Gastrocnemius medialis (tissue), 4 donors: ENCODE results near the gene TTLL1. TPM values are rescaled to one million over a fixed set of nuclear protein-coding genes. Genes with fewer than 3 reads are reported as not detected.
A peak's percentile ranks its signal among the peaks of the same experiment; 100 is the strongest.

Experiments
- ATAC-seq, 2 donors: fragments of 150-250 bp; one replicate each; pipeline ENCODE4 v1.9.1; 2016
- DNase-seq, 2 donors: peaks; one replicate each; pipeline ENCODE4 v3.0.0-alpha.2; 2019
- H3K27ac ChIP-seq, 4 donors: fragments of 200-600 bp; sonication (generic); 1 replicate in 1 of 4; 2 replicates in 3 of 4; pipeline ENCODE4 v1.5.1; 2016 to 2018; ENCODE audit warnings: mild to moderate bottlenecking in 2 of 4, moderate library complexity in 1 of 4
- H3K27me3 ChIP-seq, 3 donors: fragments of 200-600 bp; sonication (generic) in 2 of 3; 1 replicate in 1 of 3; 2 replicates in 2 of 3; pipeline versions ENCODE4 v1.5.1 to v1.6.0; 2016 to 2019; ENCODE audit warnings: mild to moderate bottlenecking in 1 of 3, moderate library complexity in 1 of 3
- H3K36me3 ChIP-seq, 2 donors: fragments of 200-600 bp; sonication (generic) in 1 of 2; one replicate each; pipeline ENCODE4 v1.5.1; 2017 to 2018
- H3K4me1 ChIP-seq, 2 donors: fragments of 200-600 bp; sonication (generic) in 1 of 2; one replicate each; pipeline ENCODE4 v1.5.1; 2016 to 2017; ENCODE audit warnings: mild to moderate bottlenecking in 2 of 2
- H3K4me3 ChIP-seq, 4 donors: fragments of 200-600 bp; sonication (generic) in 3 of 4; 1 replicate in 1 of 4; 2 replicates in 3 of 4; pipeline ENCODE4 v1.5.1; 2016 to 2019; ENCODE audit warnings: mild to moderate bottlenecking in 2 of 4
- H3K9me3 ChIP-seq, 3 donors: fragments of 200-600 bp; sonication (generic) in 2 of 3; 1 replicate in 1 of 3; 2 replicates in 2 of 3; pipeline ENCODE4 v1.5.1; 2016 to 2019
- POLR2A ChIP-seq, 2 donors: fragments of 450-650 bp; IDR thresholded peaks; one replicate each; pipeline ENCODE4 v1.6.1; 2017; ENCODE audit warnings: antibody characterized with exemption in 2 of 2, mild to moderate bottlenecking in 2 of 2, moderate library complexity in 2 of 2
- in situ Hi-C, 4 donors: fragments of 200-750 bp; cut with MboI; loops; one replicate each; pipeline versions ENCODE4 v1.15.0 to v1.8.0; 2017; ENCODE audit warnings: low sequenced_read_pairs in 4 of 4
- intact Hi-C: fragments of 100-400 bp; cut with DNase I; formaldehyde crosslinking; loops from one replicate; pipeline ENCODE4 v1.15.1; 2023; ENCODE audit warnings: low total_unique reads
- total RNA-seq, 4 donors: library from RNA; depleted of rRNA; stranded (reverse); fragments of >200 nt; gene quantifications; one replicate each; pipeline versions ENCODE4 v1.1.0 to v1.2.3, GENCODE V29; 2016
- TF ChIP-seq, protein P1 (sequence below), 5 experiments: fragments of 450-650 bp in 3 of 5; fragments of 200-600 bp in 2 of 5; sonication (generic) in 2 of 5; IDR thresholded peaks in 4 of 5; conservative IDR thresholded peaks in 1 of 5; 1 replicate in 4 of 5; 2 replicates in 1 of 5; pipeline ENCODE4 v1.5.1; 2016 to 2019; ENCODE audit warnings: antibody characterized with exemption in 5 of 5, mild to moderate bottlenecking in 3 of 5, moderate library complexity in 3 of 5

The TTLL1 gene
- total RNA-seq, 4 donors from 2014 or later, result 1.3 to 2.0 (median 1.8) TPM

DNA sequence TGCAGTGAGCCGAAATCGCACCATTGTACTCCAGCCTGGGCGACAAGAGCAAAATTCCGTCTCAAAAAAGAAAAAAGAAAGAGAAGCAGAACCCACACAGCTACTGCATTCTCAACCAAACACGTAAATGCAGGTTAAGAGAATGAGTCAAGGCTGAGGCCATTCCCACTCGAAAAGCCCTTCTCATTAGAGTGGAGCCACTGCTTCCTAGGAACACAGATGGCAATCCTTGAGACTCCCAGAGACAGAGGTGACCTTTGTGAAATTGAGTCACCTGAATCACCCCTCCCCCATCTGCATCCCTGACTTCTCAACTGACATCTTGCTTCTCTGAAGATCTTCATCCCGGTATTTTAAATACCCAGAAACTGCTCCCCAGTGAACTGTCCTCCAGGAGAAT is 82.4 kb downstream of the TTLL1 start:
- in situ Hi-C loops (no loop called here), intact Hi-C loops (no loop called here)
- Histone ChIP-seq H3K9me3 (no peaks in the 10 kb centered on the region), H3K27ac (no peak overlapping the region), H3K4me1 (peaks cover 23 to 28% of the 10 kb centered on the region in 2 donors), H3K36me3 (no peaks in the 10 kb centered on the region), H3K27me3 (no peaks in the 10 kb centered on the region), H3K4me3 (no peak overlapping the region)
- ATAC-seq (peak in 1 of 2 donors; percentile 38), DNase-seq (no peak)
- TF ChIP-seq POLR2A (IDR thresholded peaks at IDR 0.05), result no peak
- TF ChIP-seq, protein P1, sequence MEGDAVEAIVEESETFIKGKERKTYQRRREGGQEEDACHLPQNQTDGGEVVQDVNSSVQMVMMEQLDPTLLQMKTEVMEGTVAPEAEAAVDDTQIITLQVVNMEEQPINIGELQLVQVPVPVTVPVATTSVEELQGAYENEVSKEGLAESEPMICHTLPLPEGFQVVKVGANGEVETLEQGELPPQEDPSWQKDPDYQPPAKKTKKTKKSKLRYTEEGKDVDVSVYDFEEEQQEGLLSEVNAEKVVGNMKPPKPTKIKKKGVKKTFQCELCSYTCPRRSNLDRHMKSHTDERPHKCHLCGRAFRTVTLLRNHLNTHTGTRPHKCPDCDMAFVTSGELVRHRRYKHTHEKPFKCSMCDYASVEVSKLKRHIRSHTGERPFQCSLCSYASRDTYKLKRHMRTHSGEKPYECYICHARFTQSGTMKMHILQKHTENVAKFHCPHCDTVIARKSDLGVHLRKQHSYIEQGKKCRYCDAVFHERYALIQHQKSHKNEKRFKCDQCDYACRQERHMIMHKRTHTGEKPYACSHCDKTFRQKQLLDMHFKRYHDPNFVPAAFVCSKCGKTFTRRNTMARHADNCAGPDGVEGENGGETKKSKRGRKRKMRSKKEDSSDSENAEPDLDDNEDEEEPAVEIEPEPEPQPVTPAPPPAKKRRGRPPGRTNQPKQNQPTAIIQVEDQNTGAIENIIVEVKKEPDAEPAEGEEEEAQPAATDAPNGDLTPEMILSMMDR (IDR thresholded peaks at IDR 0.05 in 4 of 5, conservative IDR thresholded peaks at IDR 0.05 in 1 of 5), result no peak

DNA sequence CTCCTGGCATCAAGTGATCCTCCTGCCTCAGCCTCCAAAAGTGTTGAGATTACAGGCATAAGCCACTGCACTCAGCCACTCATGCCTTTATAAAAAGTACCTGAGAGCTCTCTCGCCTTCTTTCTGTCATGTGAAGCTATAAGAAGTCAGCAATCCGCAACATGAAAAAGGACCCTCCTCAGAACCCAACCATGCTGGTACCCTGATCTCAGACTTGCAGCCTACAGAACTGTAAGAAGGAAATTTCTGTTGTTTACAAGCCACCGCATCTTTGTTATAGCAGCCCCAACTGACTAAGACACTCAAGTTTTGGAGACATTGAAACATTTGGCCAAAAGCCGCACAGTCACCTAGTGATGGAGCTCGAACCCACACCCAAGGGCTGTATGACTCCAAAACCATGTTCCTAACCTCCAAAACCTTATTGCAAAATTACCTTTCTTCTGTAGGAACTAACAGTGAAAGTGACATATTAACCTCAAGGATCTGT is 83.1 kb downstream of the TTLL1 start:
- H3K9me3 ChIP-seq, result no peaks in the 10 kb centered on the region
- no peaks in the 10 kb centered on the region for H3K27me3 ChIP-seq
- H3K27ac ChIP-seq, result no peak overlapping the region
- peaks cover 30 to 34% of the 10 kb centered on the region in 2 donors for H3K4me1 ChIP-seq
- in situ Hi-C loops, result no loop called here
- intact Hi-C loops, result no loop called here
- no peak for DNase-seq
- H3K4me3 ChIP-seq, result no peak overlapping the region
- ATAC-seq, result no peak
- TF ChIP-seq, protein P1 (IDR thresholded peaks at IDR 0.05 in 4 of 5, conservative IDR thresholded peaks at IDR 0.05 in 1 of 5), result no peak
- TF ChIP-seq POLR2A (IDR thresholded peaks at IDR 0.05), result no peak
- H3K36me3 ChIP-seq, result no peaks in the 10 kb centered on the region

DNA sequence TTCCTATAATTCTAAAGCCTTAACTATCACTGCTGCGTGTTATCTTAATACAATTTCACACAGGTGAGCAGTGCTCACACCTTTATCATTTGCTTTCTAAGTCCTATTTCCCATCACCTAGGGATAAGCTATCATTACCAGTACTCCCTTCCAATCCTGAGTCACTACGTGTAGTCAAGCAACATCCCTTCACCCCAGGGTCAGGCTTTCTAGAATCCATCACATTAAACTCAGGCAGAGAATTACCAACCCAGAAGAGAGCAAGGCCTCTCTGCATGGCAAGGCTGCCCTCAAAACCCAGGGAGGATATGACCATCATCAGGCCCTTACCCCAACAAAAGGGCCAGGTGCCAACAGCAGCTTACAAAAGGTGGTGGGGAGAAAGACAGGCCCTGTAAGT is 84.1 kb downstream of the TTLL1 start:
- intact Hi-C loops, result no loop called here
- no peak overlapping the region for H3K4me3 ChIP-seq
- H3K27ac ChIP-seq, result no peak overlapping the region
- in situ Hi-C loops, result no loop called here
- H3K9me3 ChIP-seq, result no peaks in the 10 kb centered on the region
- ATAC-seq (no peak), DNase-seq (no peak)
- no peaks in the 10 kb centered on the region for H3K27me3 ChIP-seq
- peaks cover 40 to 44% of the 10 kb centered on the region in 2 donors for H3K4me1 ChIP-seq
- no peaks in the 10 kb centered on the region for H3K36me3 ChIP-seq
- TF ChIP-seq, protein P1 (IDR thresholded peaks at IDR 0.05 in 4 of 5, conservative IDR thresholded peaks at IDR 0.05 in 1 of 5), result no peak
- TF ChIP-seq POLR2A (IDR thresholded peaks at IDR 0.05), result no peak

DNA sequence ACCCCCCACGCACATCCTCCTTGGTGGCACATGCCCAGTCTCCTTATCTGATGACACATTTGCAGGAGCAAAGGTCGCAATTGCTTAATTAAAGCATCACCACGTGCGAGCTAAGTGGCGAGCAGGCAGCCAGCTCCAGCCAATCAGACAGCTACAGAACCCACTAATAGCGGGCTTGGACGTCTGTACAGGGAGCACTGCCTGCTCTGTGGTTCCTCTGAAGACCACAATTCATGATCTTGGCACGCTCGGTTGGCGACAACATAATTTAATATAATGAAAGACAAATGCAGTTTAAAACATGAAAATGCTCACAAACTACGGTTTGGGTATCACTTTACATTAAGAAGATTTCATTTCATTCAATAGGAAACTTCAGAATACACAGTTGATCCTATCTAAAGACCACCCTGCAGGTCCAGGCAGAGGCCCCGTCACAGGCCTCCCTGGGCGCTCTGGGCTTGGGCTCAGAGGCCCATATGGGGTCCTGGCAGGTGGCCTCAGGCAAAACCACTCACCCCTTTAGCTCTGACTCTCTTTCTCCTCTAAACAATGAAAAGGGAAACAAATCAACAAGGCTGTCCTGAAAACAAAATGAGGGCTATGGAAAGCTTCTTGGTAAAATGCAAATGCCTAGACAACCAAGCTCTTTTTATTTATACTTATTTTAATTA is 84.7 kb downstream of the TTLL1 start:
- in situ Hi-C loops (no loop called here), intact Hi-C loops (no loop called here)
- Histone ChIP-seq H3K4me1 (peaks cover 42 to 45% of the 10 kb centered on the region in 2 donors), H3K27ac (no peak overlapping the region), H3K36me3 (no peaks in the 10 kb centered on the region), H3K27me3 (no peaks in the 10 kb centered on the region), H3K4me3 (no peak overlapping the region), H3K9me3 (no peaks in the 10 kb centered on the region)
- DNase-seq (no peak), ATAC-seq (no peak)
- TF ChIP-seq, protein P1 (IDR thresholded peaks at IDR 0.05 in 4 of 5, conservative IDR thresholded peaks at IDR 0.05 in 1 of 5), result no peak

DNA sequence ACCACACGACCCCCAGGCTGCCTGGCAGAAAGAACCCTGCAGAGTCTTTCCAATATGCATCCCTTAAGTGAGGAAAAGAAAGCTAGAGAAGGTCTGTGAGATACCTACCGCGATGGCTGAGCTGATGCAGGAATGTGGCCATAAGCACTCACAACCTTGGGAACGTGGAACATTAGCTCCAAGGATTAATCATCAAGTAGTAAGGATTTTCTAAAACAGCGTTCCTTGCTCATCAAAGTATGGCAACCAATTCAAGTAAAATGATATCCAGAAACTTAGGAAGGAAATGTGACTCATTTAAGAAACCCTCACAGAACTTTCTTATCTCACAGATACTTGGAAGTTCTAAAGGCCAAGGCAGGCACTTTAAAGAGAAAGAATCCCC is 87.0 kb downstream of the TTLL1 start:
- intact Hi-C loops (no loop called here), in situ Hi-C loops (no loop called here)
- H3K36me3 ChIP-seq, result no peaks in the 10 kb centered on the region
- H3K4me1 ChIP-seq, result peaks cover 36 to 38% of the 10 kb centered on the region in 2 donors
- DNase-seq (no peak), ATAC-seq (no peak)
- TF ChIP-seq POLR2A (IDR thresholded peaks at IDR 0.05), result no peak
- TF ChIP-seq, protein P1 (IDR thresholded peaks at IDR 0.05 in 4 of 5, conservative IDR thresholded peaks at IDR 0.05 in 1 of 5), result no peak
- no peak overlapping the region for H3K4me3 ChIP-seq
- no peak overlapping the region for H3K27ac ChIP-seq
- H3K9me3 ChIP-seq, result no peaks in the 10 kb centered on the region
- no peaks in the 10 kb centered on the region for H3K27me3 ChIP-seq
